ENCODE measurements around the gene MMP2. TPM values are rescaled to one million over a fixed set of nuclear protein-coding genes. Genes with fewer than 3 reads are reported as not detected.

MMP2 gene
- polyA plus RNA-seq, 1 donor from 2014 or later: not detected

DNA sequence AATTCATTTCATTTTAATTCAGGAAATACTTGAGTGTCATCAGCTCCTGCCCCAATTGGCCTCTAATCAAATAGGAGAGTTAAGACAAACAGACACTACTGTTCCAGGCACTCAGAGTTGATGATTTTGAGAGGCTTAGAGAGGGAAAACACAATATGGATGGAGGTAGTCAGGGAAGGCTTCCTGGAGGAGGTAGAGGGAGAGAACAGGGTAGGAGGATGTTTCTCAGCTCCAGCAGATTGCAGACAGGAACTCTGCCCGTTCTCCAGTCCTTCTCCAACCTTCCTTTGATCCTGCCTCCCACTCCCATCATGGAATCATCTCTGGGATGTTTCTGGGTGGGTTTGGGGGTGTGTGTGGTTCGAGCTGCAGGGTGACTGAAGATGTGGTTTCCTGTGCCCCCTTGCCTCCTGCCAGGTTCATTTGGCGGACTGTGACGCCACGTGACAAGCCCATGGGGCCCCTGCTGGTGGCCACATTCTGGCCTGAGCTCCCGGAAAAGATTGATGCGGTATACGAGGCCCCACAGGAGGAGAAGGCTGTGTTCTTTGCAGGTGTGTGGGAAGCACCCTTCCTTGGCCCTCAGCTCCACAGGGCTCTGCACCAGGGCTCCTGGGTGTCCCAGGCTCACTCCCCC lies 17.6 kb downstream of the MMP2 start:
- H3K4me1 Mint-ChIP-seq: no peaks in the 10 kb centered on the region
- H3K27me3 Mint-ChIP-seq: peaks cover 13% of the 10 kb centered on the region
- no peak overlapping the region for H3K4me3 Mint-ChIP-seq
- no peaks in the 10 kb centered on the region for H3K36me3 Mint-ChIP-seq
- peaks cover 0 to 3% (median 0%) of the 10 kb centered on the region in 3 donors for H3K9me3 Mint-ChIP-seq
- H3K27ac Mint-ChIP-seq: no peak overlapping the region

- Mint-ChIP-seq H3K4me3 (no peak overlapping the region), H3K4me1 (no peaks in the 10 kb centered on the region), H3K36me3 (no peaks in the 10 kb centered on the region), H3K27ac (no peak overlapping the region), H3K27me3 (peaks cover 13% of the 10 kb centered on the region), H3K9me3 (peaks cover 0 to 3% (median 0%) of the 10 kb centered on the region in 3 donors)
Measured at GRCh38 chr16:55497558-55497957, 18.6 kb downstream of the MMP2 start.

DNA sequence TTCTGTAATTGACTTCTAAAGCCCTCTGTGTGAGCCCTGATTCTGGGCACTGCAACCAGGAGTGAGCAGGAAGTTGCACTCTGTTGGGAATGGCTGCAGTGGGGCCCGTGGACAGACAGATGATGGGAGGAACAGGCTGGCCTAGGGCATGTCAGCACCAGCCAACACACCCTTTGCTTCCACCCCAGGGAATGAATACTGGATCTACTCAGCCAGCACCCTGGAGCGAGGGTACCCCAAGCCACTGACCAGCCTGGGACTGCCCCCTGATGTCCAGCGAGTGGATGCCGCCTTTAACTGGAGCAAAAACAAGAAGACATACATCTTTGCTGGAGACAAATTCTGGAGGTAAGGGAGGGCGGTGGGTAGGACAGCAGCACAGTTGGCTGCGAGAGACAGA lies 19.1 kb downstream of the MMP2 start:
- H3K9me3 Mint-ChIP-seq: peaks cover 0 to 2% (median 0%) of the 10 kb centered on the region in 3 donors
- no peak overlapping the region for H3K27ac Mint-ChIP-seq
- no peaks in the 10 kb centered on the region for H3K4me1 Mint-ChIP-seq
- H3K4me3 Mint-ChIP-seq: no peak overlapping the region
- peaks cover 13% of the 10 kb centered on the region for H3K27me3 Mint-ChIP-seq
- no peaks in the 10 kb centered on the region for H3K36me3 Mint-ChIP-seq

DNA sequence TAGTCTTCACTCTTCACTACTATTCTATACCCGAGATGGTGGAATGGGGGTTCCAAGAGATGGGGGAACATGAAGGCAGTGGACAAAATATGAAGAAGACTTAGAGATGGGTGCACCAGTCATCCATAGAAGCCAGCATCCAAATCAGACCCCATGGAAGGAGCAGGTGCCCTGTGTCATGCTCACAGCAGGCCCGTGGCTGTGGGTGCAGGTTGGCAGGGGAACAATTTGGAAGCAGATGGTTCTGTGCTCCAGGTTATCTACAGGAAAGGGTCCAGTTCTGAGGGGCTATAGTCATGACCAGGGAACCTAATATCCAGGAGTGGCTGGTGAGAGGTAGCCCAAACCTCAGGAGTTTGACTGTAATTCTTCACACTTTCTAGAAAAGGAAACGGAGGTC lies 20.3 kb downstream of the MMP2 start:
- H3K27me3 Mint-ChIP-seq: peaks cover 9% of the 10 kb centered on the region
- no peaks in the 10 kb centered on the region for H3K9me3 Mint-ChIP-seq
- no peak overlapping the region for H3K4me3 Mint-ChIP-seq
- no peaks in the 10 kb centered on the region for H3K4me1 Mint-ChIP-seq
- no peak overlapping the region for H3K27ac Mint-ChIP-seq
- no peaks in the 10 kb centered on the region for H3K36me3 Mint-ChIP-seq

- H3K27me3 Mint-ChIP-seq: peaks cover 7% of the 10 kb centered on the region
- no peaks in the 10 kb centered on the region for H3K9me3 Mint-ChIP-seq
- H3K27ac Mint-ChIP-seq: no peak overlapping the region
- H3K4me3 Mint-ChIP-seq: no peak overlapping the region
- H3K4me1 Mint-ChIP-seq: no peaks in the 10 kb centered on the region
- no peaks in the 10 kb centered on the region for H3K36me3 Mint-ChIP-seq
Measured at GRCh38 chr16:55499951-55500529, 21.0 kb downstream of the MMP2 start.

DNA sequence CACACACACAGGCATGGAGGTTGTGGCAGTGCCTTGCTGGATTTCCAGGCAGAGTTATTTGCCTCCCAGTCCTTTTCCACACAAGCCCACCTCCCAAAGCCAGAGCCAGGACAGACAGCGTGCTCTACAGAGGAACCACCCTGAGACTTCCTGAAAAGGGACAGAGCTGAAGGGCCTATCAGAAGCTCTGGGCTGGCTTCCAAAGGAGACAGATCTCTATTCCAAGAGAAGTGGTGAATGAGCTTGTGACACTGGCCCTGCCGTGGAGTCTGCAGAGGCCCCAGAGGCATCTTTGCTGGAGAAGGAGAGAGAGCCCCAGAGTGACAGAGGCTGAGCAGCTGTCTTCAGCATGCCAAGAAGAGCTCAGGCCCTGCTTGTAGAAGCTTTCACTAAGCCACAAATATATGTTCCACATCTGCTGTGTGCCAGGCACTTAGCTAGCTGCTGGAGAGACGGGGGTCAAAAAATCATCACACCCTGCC lies 21.6 kb downstream of the MMP2 start:
- H3K4me1 Mint-ChIP-seq: no peaks in the 10 kb centered on the region
- no peak overlapping the region for H3K4me3 Mint-ChIP-seq
- no peaks in the 10 kb centered on the region for H3K9me3 Mint-ChIP-seq
- no peaks in the 10 kb centered on the region for H3K36me3 Mint-ChIP-seq
- peaks cover 7% of the 10 kb centered on the region for H3K27me3 Mint-ChIP-seq
- H3K27ac Mint-ChIP-seq: no peak overlapping the region

GRCh38 chr16:55501549-55502322 lies 22.7 kb downstream of the MMP2 start:
- Mint-ChIP-seq H3K4me1 (no peaks in the 10 kb centered on the region), H3K36me3 (no peaks in the 10 kb centered on the region), H3K27me3 (peaks cover 9% of the 10 kb centered on the region), H3K9me3 (no peaks in the 10 kb centered on the region), H3K27ac (peak overlapping the region in 1 of 3 donors; percentile 54), H3K4me3 (no peak overlapping the region)

DNA sequence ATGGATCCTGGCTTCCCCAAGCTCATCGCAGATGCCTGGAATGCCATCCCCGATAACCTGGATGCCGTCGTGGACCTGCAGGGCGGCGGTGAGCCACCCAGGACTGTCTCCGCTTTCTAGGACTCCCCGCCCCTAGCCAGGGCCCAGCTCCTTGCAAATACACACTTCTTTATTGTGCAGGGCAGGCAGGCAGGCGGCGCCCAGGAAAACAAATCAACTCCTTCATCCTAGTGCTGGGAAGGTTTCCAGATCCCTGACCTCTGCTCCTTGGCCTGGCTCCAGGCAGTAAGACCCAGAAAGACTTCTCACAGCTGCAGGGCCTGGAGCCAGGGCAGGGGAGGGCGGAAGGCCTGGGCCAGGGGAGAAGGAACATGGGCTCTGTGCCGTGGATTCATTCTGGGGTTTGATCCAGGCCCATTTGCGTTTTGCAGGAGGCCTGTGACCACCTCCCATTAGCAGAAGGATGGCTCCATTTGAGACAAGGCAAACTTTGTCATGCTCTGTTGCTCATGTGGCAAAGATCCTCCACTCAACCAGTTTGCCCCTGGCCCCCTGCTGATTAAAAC lies 23.9 kb downstream of the MMP2 start:
- H3K36me3 Mint-ChIP-seq: no peaks in the 10 kb centered on the region
- no peaks in the 10 kb centered on the region for H3K4me1 Mint-ChIP-seq
- no peak overlapping the region for H3K27ac Mint-ChIP-seq
- no peak overlapping the region for H3K4me3 Mint-ChIP-seq
- peaks cover 0 to 2% (median 0%) of the 10 kb centered on the region in 3 donors for H3K9me3 Mint-ChIP-seq
- peaks cover 11% of the 10 kb centered on the region for H3K27me3 Mint-ChIP-seq

- Mint-ChIP-seq H3K4me3 (no peak overlapping the region), H3K36me3 (no peaks in the 10 kb centered on the region), H3K27me3 (peaks cover 16% of the 10 kb centered on the region), H3K4me1 (peaks cover 0 to 1% (median 0%) of the 10 kb centered on the region in 3 donors), H3K9me3 (peaks cover 0 to 3% (median 0%) of the 10 kb centered on the region in 3 donors), H3K27ac (no peak overlapping the region)
Measured at GRCh38 chr16:55503726-55504550, 24.9 kb downstream of the MMP2 start.

GRCh38 chr16:55505333-55506015 lies 26.5 kb downstream of the MMP2 start:
- H3K4me3 Mint-ChIP-seq: no peak overlapping the region
- no peaks in the 10 kb centered on the region for H3K36me3 Mint-ChIP-seq
- H3K27ac Mint-ChIP-seq: no peak overlapping the region
- peaks cover 18% of the 10 kb centered on the region for H3K27me3 Mint-ChIP-seq
- H3K4me1 Mint-ChIP-seq: peaks cover 0 to 3% (median 1%) of the 10 kb centered on the region in 3 donors
- peaks cover 0 to 9% (median 0%) of the 10 kb centered on the region in 3 donors for H3K9me3 Mint-ChIP-seq

DNA sequence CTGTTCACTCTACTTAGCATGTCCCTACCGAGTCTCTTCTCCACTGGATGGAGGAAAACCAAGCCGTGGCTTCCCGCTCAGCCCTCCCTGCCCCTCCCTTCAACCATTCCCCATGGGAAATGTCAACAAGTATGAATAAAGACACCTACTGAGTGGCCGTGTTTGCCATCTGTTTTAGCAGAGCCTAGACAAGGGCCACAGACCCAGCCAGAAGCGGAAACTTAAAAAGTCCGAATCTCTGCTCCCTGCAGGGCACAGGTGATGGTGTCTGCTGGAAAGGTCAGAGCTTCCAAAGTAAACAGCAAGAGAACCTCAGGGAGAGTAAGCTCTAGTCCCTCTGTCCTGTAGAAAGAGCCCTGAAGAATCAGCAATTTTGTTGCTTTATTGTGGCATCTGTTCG lies 27.1 kb downstream of the MMP2 start:
- no peaks in the 10 kb centered on the region for H3K36me3 Mint-ChIP-seq
- peaks cover 0 to 9% (median 0%) of the 10 kb centered on the region in 3 donors for H3K9me3 Mint-ChIP-seq
- peaks cover 0 to 3% (median 1%) of the 10 kb centered on the region in 3 donors for H3K4me1 Mint-ChIP-seq
- H3K27ac Mint-ChIP-seq: no peak overlapping the region
- H3K4me3 Mint-ChIP-seq: no peak overlapping the region
- peaks cover 16% of the 10 kb centered on the region for H3K27me3 Mint-ChIP-seq

- no peak overlapping the region for H3K27ac Mint-ChIP-seq
- no peaks in the 10 kb centered on the region for H3K36me3 Mint-ChIP-seq
- peaks cover 0 to 9% (median 1%) of the 10 kb centered on the region in 3 donors for H3K9me3 Mint-ChIP-seq
- H3K4me1 Mint-ChIP-seq: peaks cover 0 to 3% (median 1%) of the 10 kb centered on the region in 3 donors
- H3K4me3 Mint-ChIP-seq: no peak overlapping the region
- H3K27me3 Mint-ChIP-seq: peaks cover 17% of the 10 kb centered on the region
Measured at GRCh38 chr16:55506708-55507107, 27.7 kb downstream of the MMP2 start.

GRCh38 chr16:55508271-55508921 lies 29.4 kb downstream of the MMP2 start:
- Mint-ChIP-seq H3K27ac (peak overlapping the region in 1 of 3 donors; percentile 53), H3K27me3 (peaks cover 22% of the 10 kb centered on the region), H3K4me1 (peaks cover 0 to 3% (median 1%) of the 10 kb centered on the region in 3 donors), H3K9me3 (peaks cover 6 to 11% (median 9%) of the 10 kb centered on the region in 3 donors), H3K4me3 (peak overlapping the region in 3 of 4 donors; percentile 29 to 67 (median 60)), H3K36me3 (no peaks in the 10 kb centered on the region)

All from IgD-negative memory B cell (primary cell).